ENCODE data around the gene RAB10.

RAB10 gene

GRCh38 chr2:26164641-26165211 lies 130.8 kb downstream of the RAB10 start:
- DNase-seq, result no peak

DNA sequence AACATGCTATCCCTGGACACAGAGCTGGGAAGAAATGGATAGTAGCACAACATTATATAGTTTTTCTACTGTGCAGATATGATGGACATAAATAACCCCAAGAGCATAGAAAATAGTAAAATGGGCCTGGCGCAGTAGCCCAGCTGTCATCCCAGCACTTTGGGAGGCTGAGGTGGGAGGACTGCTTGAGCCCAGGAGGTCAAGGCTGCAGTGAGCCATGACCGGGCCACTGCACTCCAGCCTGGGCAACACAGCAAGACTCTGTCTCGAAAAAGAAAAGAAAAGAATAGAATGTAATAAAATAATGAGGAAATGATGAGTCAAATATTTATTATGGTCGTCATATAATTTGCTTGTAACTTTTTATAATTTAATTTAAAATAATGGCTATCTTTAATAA lies 131.5 kb downstream of the RAB10 start:
- no peak for DNase-seq

GRCh38 chr2:26166541-26166940 lies 132.7 kb downstream of the RAB10 start:
- DNase-seq, result peak; percentile 21

DNA sequence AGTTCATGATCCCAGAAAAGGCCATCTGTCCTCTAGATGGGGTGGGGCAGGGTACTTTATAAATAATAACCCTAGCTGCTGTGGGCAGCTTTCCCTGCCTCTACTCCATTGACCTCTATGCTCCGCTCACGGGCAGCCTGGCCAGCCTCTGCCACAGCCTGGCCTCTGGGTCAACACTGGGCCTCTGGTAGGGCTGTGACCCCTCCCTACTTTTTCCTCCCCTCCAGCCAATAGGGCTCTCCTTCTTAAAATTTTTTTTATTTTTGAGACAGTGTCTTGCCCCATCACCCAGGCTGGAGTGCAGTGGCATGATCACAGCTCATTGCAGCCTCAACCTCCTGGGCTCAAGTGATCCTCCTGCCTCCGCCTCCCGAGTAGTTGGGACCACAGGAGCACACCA lies 134.9 kb downstream of the RAB10 start:
- DNase-seq, result no peak

GRCh38 chr2:26169226-26169625 lies 135.3 kb downstream of the RAB10 start:
- no peak for DNase-seq

GRCh38 chr2:26169681-26170414 lies 136.0 kb downstream of the RAB10 start:
- no peak for DNase-seq

- DNase-seq, result no peak
Observed at GRCh38 chr2:26170795-26171194, 136.9 kb downstream of the RAB10 start.

DNA sequence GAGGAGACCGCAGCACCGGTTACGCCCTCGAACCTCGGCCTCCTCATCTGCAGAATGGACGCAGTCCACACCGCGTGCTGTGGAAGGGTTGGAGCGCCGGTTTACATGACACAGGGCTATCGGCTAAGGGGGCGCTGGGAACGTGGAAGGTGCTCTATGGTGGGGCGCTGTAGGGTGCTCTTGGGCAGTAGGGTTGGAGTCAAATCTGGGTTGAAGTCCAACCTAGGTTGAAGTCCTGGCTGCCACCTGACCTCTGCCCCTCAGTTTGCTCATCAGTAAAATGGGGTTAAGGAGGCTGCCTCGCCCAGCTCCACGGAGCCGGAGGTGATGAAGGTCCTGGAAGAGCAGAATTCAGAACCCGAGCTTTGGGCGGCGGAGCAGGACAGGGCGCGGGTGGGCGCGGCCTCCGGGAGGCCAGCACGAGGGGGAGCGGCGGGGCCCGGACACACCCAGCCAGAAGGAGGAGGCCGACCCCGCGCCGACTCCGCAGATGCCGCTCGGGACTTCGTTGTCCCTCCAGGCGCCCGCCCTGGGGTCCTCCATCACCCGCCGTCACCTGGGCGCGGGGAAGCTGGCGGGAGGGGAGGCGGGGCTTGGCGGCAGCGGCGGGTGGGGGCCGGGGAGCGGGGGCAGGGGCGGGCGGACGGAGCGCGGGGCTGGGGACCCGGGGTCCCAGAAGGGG lies 138.4 kb downstream of the RAB10 start:
- DNase-seq, result no peak

DNA sequence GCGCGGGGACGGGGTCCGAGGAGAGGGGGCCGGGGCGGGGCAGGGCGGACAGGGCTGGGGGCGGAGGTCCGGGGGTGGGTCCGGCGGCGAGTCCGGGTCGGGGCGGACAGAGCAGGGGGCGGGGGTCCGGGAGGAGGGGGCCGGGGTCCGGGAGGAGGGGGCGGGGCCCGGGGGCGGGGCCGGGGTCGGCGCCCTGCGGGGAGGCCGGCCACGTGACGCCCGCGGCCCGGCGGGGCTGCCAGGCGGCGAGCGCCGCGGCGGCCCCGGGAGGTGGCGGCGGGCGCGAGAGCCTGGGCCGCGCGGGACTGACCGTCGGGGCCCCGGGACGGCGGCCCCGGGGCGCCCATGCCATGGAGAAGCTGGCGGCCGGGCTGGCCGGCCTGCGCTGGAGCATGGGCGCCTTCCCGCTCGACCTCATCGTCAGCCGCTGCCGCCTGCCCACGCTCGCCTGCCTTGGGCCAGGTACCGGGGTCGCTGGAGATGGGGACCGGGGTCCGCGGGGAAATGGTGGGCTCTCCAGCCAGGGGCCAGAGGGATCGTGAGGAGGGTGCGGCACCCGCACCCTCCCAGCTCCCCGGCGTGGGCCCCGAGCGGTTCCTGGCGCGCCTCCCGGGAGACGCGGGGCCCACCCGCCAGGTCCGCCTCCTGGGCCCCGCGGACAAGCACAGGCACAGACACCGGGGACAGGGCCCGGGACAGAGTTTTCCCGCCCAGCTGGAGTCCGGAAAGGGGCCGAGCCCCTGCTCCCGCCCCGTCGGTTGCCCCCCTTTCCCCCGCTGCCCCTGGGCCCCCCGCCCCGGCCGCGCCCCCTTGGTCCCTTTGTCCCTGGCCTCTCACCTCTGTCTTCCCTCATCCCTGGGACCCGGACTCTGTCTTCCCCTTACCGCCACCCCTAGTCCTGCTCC lies 139.2 kb downstream of the RAB10 start, which contains the start of gene GAREM2:
GAREM2 (plus strand) TSS at position 218 of the 905 bp plus-strand sequence; CDS start at position 351, 133 bp downstream.
- no peak for DNase-seq

- DNase-seq, result no peak
Observed at GRCh38 chr2:26173776-26174482, 140.0 kb downstream of the RAB10 start.

- DNase-seq, result no peak
Observed at GRCh38 chr2:26174691-26175465, 141.0 kb downstream of the RAB10 start.

- DNase-seq, result no peak
Observed at GRCh38 chr2:26175466-26176278, 141.8 kb downstream of the RAB10 start.

GRCh38 chr2:26176279-26176615 lies 142.4 kb downstream of the RAB10 start:
- DNase-seq, result no peak

DNA sequence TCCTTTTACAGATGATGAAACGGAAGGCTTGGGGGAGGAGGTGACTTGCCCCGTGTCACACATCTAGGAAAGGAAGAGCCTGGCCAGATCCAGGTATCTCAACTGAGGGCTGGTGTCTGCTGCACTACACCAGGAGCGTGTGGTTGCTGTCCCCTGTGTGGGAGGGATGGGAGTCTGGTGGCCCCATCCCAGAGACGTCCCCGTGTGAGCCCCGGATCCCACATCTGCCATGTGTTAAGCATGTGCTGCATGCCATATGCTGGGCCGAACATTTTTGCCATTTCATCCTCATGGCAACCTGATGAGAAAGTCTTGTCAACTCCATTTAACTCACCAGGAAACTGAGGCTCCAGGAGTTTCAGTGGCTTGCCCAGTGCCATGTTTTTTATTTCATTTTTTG lies 143.2 kb downstream of the RAB10 start:
- no peak for DNase-seq

GRCh38 chr2:26178246-26178645 lies 144.4 kb downstream of the RAB10 start:
- no peak for DNase-seq

DNA sequence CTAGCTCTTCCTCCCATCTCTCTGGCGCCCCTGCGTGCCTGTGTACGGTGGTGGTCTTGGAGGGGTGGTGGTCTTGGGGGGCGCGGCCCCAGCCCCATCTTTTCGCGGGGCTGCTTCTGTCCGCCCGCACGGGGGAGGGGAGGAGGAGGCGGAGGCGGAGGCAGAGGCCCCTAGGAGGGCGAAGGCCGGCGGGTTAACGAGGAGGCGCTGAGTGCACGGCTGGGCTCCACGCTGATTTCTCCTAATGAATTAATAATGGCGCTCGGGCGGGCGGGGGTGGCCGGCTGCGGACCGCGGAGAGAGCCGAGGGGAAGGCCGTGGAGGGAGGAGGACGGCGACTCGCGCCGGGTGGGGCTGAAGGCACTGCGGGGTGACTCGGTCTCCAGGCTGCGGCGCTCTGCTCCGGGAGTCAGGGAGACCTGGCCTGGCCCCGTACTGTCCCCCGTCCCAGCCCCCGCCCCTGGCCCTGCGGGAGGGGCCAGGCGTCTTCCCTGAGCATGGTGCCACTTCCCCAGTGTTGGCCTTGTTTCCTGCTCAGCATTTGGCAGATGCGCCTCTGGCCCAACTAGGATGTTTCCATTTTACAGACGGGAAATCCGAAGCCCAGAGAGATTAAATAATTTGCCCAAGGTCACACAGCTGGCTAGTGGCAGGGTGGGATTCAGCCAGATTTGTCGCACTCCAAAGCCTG lies 145.0 kb downstream of the RAB10 start:
- DNase-seq, result no peak

- DNase-seq, result no peak
Observed at GRCh38 chr2:26179446-26179913, 145.6 kb downstream of the RAB10 start.

DNA sequence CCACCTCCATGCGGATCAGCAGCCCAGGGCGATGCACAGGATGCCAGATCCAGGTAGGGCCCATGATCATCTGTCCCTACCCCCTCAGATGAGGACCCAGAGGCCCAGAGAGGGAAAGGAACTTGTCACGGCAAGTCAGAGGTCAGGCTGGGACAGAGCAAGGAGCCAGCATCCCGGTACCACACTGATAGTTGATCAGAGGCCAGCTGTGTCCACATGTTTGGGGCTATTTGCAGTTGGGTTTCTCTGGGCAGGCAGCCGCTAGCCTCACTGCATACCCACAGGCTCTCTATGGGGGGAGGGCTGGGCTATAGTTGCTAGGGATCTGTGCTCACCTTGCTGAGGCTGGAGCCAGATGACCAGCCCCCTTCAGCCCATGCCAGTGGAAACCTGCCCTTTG lies 148.6 kb downstream of the RAB10 start:
- no peak for DNase-seq

GRCh38 chr2:26182887-26183630 lies 149.2 kb downstream of the RAB10 start:
- no peak for DNase-seq

Measured in HCEC 1CT (cell line).